ENCODE data around the gene LRRK2.

DNA sequence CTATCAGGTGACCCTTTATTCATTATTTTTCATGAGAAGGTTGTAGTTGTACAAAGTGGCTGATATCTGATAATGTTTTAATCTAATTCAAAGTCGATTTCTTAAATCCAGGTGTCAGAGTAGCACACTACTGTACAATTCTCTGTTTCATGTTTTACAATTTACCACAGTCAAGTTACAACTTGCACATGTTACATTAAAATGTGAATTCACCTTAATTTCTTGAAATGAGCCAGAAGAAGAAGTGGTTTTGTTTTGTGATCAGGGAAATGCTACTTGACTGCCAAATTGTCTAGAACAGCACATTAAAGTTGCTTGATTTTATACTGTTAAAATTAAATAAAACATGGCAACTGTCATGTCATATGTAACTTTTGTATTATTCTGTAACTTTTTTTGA is 23.2 kb downstream of the LRRK2 start:
- TF ChIP-seq, protein P1, sequence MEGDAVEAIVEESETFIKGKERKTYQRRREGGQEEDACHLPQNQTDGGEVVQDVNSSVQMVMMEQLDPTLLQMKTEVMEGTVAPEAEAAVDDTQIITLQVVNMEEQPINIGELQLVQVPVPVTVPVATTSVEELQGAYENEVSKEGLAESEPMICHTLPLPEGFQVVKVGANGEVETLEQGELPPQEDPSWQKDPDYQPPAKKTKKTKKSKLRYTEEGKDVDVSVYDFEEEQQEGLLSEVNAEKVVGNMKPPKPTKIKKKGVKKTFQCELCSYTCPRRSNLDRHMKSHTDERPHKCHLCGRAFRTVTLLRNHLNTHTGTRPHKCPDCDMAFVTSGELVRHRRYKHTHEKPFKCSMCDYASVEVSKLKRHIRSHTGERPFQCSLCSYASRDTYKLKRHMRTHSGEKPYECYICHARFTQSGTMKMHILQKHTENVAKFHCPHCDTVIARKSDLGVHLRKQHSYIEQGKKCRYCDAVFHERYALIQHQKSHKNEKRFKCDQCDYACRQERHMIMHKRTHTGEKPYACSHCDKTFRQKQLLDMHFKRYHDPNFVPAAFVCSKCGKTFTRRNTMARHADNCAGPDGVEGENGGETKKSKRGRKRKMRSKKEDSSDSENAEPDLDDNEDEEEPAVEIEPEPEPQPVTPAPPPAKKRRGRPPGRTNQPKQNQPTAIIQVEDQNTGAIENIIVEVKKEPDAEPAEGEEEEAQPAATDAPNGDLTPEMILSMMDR (conservative IDR thresholded peaks at IDR 0.05; ENCODE audit: low read length) = no peak
- TF ChIP-seq EZH2phosphoT487 (IDR thresholded peaks at IDR 0.05; ENCODE audit: borderline replicate concordance, low read depth, low read length) = no peak

Data from OCI-LY7 (cell line).